SK-N-SH (cell line): ENCODE measurements around the gene TACC2. TPM values are rescaled to one million over a fixed set of nuclear protein-coding genes. Genes with fewer than 3 reads are reported as not detected.

Experiments
- CTCF ChIA-PET: fragments of 300-600, 350-600 bp; formaldehyde crosslinking; extraction: SDS; loops from one replicate; lab custom pipeline; 2021; lab: Yijun Ruan, JAX
- POLR2A ChIA-PET: fragments of 350-600 bp; sonication (Branson Sonifier 250); formaldehyde crosslinking; extraction: SDS; loops from one replicate; lab custom pipeline; 2020; ENCODE audit warnings: antibody characterized with exemption, inconsistent platforms; lab: Yijun Ruan, JAX
- DNase-seq: peaks from one replicate; pipeline ENCODE4 v3.0.0; 2012
- H2AFZ ChIP-seq: fragments of 200-600 bp; sonication (generic); 2 replicates; pipeline ENCODE4 v1.8.1; 2016; ENCODE audit warnings: antibody characterized with exemption, mild to moderate bottlenecking, low read depth
- H3F3A ChIP-seq: fragments of 200-600 bp; sonication (generic); replicated peaks from 2 replicates; pipeline ENCODE3; 2016; ENCODE audit warnings: antibody characterized with exemption, mild to moderate bottlenecking; ENCODE audit not compliant: insufficient read depth
- H3K27ac ChIP-seq, 2 experiments: fragments of 200-500 bp in 1 of 2; fragments of 200-600 bp in 1 of 2; sonication (Bioruptor generic) in 1 of 2; sonication (generic), shearing (Covaris generic) in 1 of 2; 2 replicates each; pipeline versions ENCODE4 v1.5.1 to v1.6.1; 2014 to 2016; ENCODE audit warnings: low read depth in 2 of 2, inconsistent platforms in 1 of 2, low read length in 1 of 2, mild to moderate bottlenecking in 1 of 2, mixed read lengths in 1 of 2
- H3K27me3 ChIP-seq: fragments of 200-600 bp; sonication (generic), shearing (Covaris generic); 2 replicates; pipeline ENCODE4 v1.6.1; 2016; ENCODE audit warnings: mixed run types; ENCODE audit not compliant: insufficient read depth
- H3K36me3 ChIP-seq, 2 experiments: fragments of 200-500 bp in 1 of 2; fragments of 200-600 bp in 1 of 2; sonication (Bioruptor generic) in 1 of 2; sonication (generic) in 1 of 2; replicated peaks in 1 of 2; 2 replicates each; pipeline versions ENCODE3 to v1.5.1; 2014 to 2016; ENCODE audit warnings: low read length in 1 of 2, mild to moderate bottlenecking in 1 of 2; ENCODE audit not compliant: insufficient read depth in 2 of 2, control insufficient read depth in 1 of 2
- H3K4me1 ChIP-seq, 2 experiments: fragments of 200-500 bp in 1 of 2; fragments of 200-600 bp in 1 of 2; sonication (Bioruptor generic) in 1 of 2; sonication (generic), shearing (Covaris generic) in 1 of 2; 2 replicates each; pipeline versions ENCODE4 v1.5.1 to v1.6.1; 2014 to 2016; ENCODE audit warnings: low read depth in 1 of 2, low read length in 1 of 2, mixed run types in 1 of 2; ENCODE audit not compliant: insufficient read depth in 2 of 2, control insufficient read depth in 1 of 2
- H3K4me2 ChIP-seq: fragments of 200-600 bp; sonication (generic), shearing (Covaris generic); 2 replicates; pipeline ENCODE4 v1.6.1; 2017; ENCODE audit warnings: mixed run types
- H3K4me3 ChIP-seq, 2 experiments: fragments of 200-500 bp in 1 of 2; fragments of 200-600 bp in 1 of 2; sonication (Bioruptor generic) in 1 of 2; sonication (generic), shearing (Covaris generic) in 1 of 2; 2 replicates each; pipeline versions ENCODE4 v1.5.1 to v1.8.1; 2014 to 2016; ENCODE audit warnings: low read depth in 2 of 2, inconsistent platforms in 1 of 2, low read length in 1 of 2, mild to moderate bottlenecking in 1 of 2, mixed read lengths in 1 of 2, moderate library complexity in 1 of 2
- H3K79me2 ChIP-seq: fragments of 200-600 bp; sonication (generic); 2 replicates; pipeline ENCODE4 v1.8.1; 2017; ENCODE audit warnings: mild to moderate bottlenecking; ENCODE audit not compliant: insufficient read depth
- H3K9ac ChIP-seq: fragments of 200-600 bp; sonication (generic); 2 replicates; pipeline ENCODE4 v1.6.1; 2017; ENCODE audit warnings: mixed run types
- H3K9me2 ChIP-seq: fragments of 200-600 bp; sonication (generic); 2 replicates; pipeline ENCODE4 v1.6.1; 2017; ENCODE audit warnings: mixed run types
- H3K9me3 ChIP-seq: fragments of 200-600 bp; sonication (generic); 2 replicates; pipeline ENCODE4 v1.6.1; 2017; ENCODE audit warnings: mixed run types, mild to moderate bottlenecking, moderate library complexity
- H4K20me1 ChIP-seq: fragments of 200-600 bp; sonication (generic); 2 replicates; pipeline ENCODE4 v1.6.1; 2017; ENCODE audit warnings: mild to moderate bottlenecking, mixed run types; ENCODE audit not compliant: insufficient read depth
- CHD2 ChIP-seq: fragments of 150-350 bp; IDR thresholded peaks from 2 replicates; pipeline ENCODE4 v1.6.1; 2018; ENCODE audit warnings: low read length; ENCODE audit not compliant: partially characterized antibody
- CTCF ChIP-seq: fragments of 200-600 bp; sonication (generic); IDR thresholded peaks from 2 replicates; pipeline ENCODE4 v1.6.1; 2017; ENCODE audit warnings: antibody characterized with exemption, mild to moderate bottlenecking, moderate library complexity
- ELF1 ChIP-seq: IDR thresholded peaks from 2 replicates; pipeline ENCODE4 v1.4.0; 2012
- EP300 ChIP-seq, 2 experiments: IDR thresholded peaks; 2 replicates each; pipeline versions ENCODE4 v1.4.0 to v1.6.1; 2012; ENCODE audit warnings: borderline replicate concordance in 1 of 2, low read depth in 1 of 2, low read length in 1 of 2
- FOSL2 ChIP-seq: IDR thresholded peaks from 2 replicates; pipeline ENCODE4 v1.4.0; 2012; ENCODE audit warnings: low read depth, mild to moderate bottlenecking, moderate library complexity, borderline replicate concordance
- GABPA ChIP-seq: IDR thresholded peaks from 2 replicates; pipeline ENCODE4 v1.4.0; 2012; ENCODE audit warnings: low read depth, mild to moderate bottlenecking
- IRF3 ChIP-seq: fragments of 150-350 bp; IDR thresholded peaks from 2 replicates; pipeline ENCODE4 v1.6.1; 2016; ENCODE audit warnings: mild to moderate bottlenecking, low read depth, low read length
- JUND ChIP-seq: IDR thresholded peaks from 2 replicates; pipeline ENCODE4 v1.4.0; 2012
- MXI1 ChIP-seq: IDR thresholded peaks from 2 replicates; pipeline ENCODE4 v1.6.1; 2012; ENCODE audit warnings: mild to moderate bottlenecking, low read depth, low read length, improper control_type of control experiment
- NFIC ChIP-seq: IDR thresholded peaks from 2 replicates; pipeline ENCODE4 v1.4.0; 2012; ENCODE audit warnings: borderline replicate concordance
- NRF1 ChIP-seq: IDR thresholded peaks from 2 replicates; pipeline ENCODE4 v1.6.1; 2012; ENCODE audit warnings: low read depth, mild to moderate bottlenecking, low read length
- PBX3 ChIP-seq: IDR thresholded peaks from 2 replicates; pipeline ENCODE4; 2012
- RCOR1 ChIP-seq: fragments of 150-350 bp; IDR thresholded peaks from 2 replicates; pipeline ENCODE4 v1.6.1; 2017; ENCODE audit warnings: antibody characterized with exemption, low read length
- RXRA ChIP-seq: IDR thresholded peaks from 2 replicates; pipeline ENCODE4 v1.4.0; 2012; ENCODE audit warnings: low read depth, mild to moderate bottlenecking, borderline replicate concordance
- SIN3A ChIP-seq: IDR thresholded peaks from 2 replicates; pipeline ENCODE4 v1.6.1; 2012; ENCODE audit warnings: low read depth, mild to moderate bottlenecking, low read length, moderate library complexity, borderline replicate concordance
- SMC3 ChIP-seq: IDR thresholded peaks from 2 replicates; pipeline ENCODE4 v1.6.1; 2012; ENCODE audit warnings: low read depth, low read length, improper control_type of control experiment
- TAF1 ChIP-seq: IDR thresholded peaks from 2 replicates; pipeline ENCODE4 v1.6.1; 2012; ENCODE audit warnings: low read depth, mild to moderate bottlenecking, low read length, moderate library complexity, borderline replicate concordance
- TCF12 ChIP-seq: IDR thresholded peaks from 2 replicates; pipeline ENCODE4 v1.4.0; 2012
- USF1 ChIP-seq: IDR thresholded peaks from 2 replicates; pipeline ENCODE4 v1.4.0; 2012; ENCODE audit warnings: low read depth, borderline replicate concordance
- WGBS: methylation state at CpG from one replicate; pipeline ENCODE4 v1.1.6; 2017; ENCODE audit warnings: low lambda C conversion rate; 5-methylcytosine and 5-hydroxymethylcytosine counted together
- polyA plus RNA-seq, 3 experiments: library from polyadenylated mRNA; depleted of rRNA; stranded (reverse); fragments of >200 nt; gene quantifications; 2 replicates each; pipeline ENCODE4 v1.2.3, GENCODE V29; 2012

Gene TACC2
- polyA plus RNA-seq, 1 of the 3 experiments (the other 2 are of a cell fraction): 8.8 TPM

- H3K9me2 ChIP-seq: no peaks in the 10 kb centered on the region
- 77% methylated on average over 7 of the region's 7 CpGs for WGBS
- no peak overlapping the region for H3K4me2 ChIP-seq
- no peak overlapping the region for H3K9ac ChIP-seq
- H3F3A ChIP-seq: no peaks in the 10 kb centered on the region
- no peak overlapping the region for H3K4me3 ChIP-seq
- no peaks in the 10 kb centered on the region for H4K20me1 ChIP-seq
- H3K27ac ChIP-seq: no peak overlapping the region
- no peak for DNase-seq
- H3K4me1 ChIP-seq: no peaks in the 10 kb centered on the region
- H2AFZ ChIP-seq: no peak overlapping the region
- H3K9me3 ChIP-seq: no peaks in the 10 kb centered on the region
- POLR2A ChIA-PET: no interaction called here
- CTCF ChIA-PET: interaction anchor here (0.6 to 6.2 kb wide), 3 partner anchors 13 to 118 kb away, joined by 3 to 50 read pairs (median 3); no protein-coding TSS in a partner anchor
- H3K36me3 ChIP-seq: no peaks in the 10 kb centered on the region
- H3K27me3 ChIP-seq: no peaks in the 10 kb centered on the region
- TF ChIP-seq NRF1 (no peak), FOSL2 (no peak), TAF1 (no peak), RXRA (no peak), SMC3 (no peak), RCOR1 (no peak), EP300 (IDR thresholded peaks at IDR 0.05; ENCODE audit: borderline replicate concordance in 1 of 2, low read depth in 1 of 2, low read length in 1 of 2) (no peak), JUND (no peak), IRF3 (no peak)
- TF ChIP-seq, all 33 proteins: peak for 0
- no peaks in the 10 kb centered on the region for H3K79me2 ChIP-seq
These were observed 292.2 kb downstream of the TACC2 start for GRCh38 chr10:122281018-122281626.

GRCh38 chr10:122281751-122282150 is 292.8 kb downstream of the TACC2 start:
- H3K27me3 ChIP-seq: no peaks in the 10 kb centered on the region
- no peaks in the 10 kb centered on the region for H3K9me2 ChIP-seq
- H3K79me2 ChIP-seq: no peaks in the 10 kb centered on the region
- no peak overlapping the region for H3K4me3 ChIP-seq
- POLR2A ChIA-PET: interaction anchor here (0.6 kb wide), 1 partner anchor 23 kb away, joined by 3 read pairs; no protein-coding TSS in a partner anchor
- no peaks in the 10 kb centered on the region for H3K36me3 ChIP-seq
- CTCF ChIA-PET: interaction anchor here (0.6 to 6.2 kb wide), 5 partner anchors 13 to 244 kb away, joined by 3 to 50 read pairs (median 3); no protein-coding TSS in a partner anchor
- TF ChIP-seq NFIC (no peak), FOSL2 (no peak), USF1 (no peak), CTCF (no peak), PBX3 (no peak), TCF12 (no peak), GABPA (no peak), IRF3 (no peak), MXI1 (no peak), ELF1 (no peak), CHD2 (no peak), RCOR1 (no peak), SIN3A (no peak)
- no peak for DNase-seq
- H3K9ac ChIP-seq: no peak overlapping the region
- no peak overlapping the region for H3K27ac ChIP-seq
- no peak overlapping the region for H3K4me2 ChIP-seq
- no peaks in the 10 kb centered on the region for H3K9me3 ChIP-seq
- H2AFZ ChIP-seq: no peak overlapping the region
- no peaks in the 10 kb centered on the region for H3K4me1 ChIP-seq
- WGBS: 78% methylated on average over 7 of the region's 8 CpGs
- H3F3A ChIP-seq: no peaks in the 10 kb centered on the region
- H4K20me1 ChIP-seq: no peaks in the 10 kb centered on the region
